Endothelial cell of umbilical vein (primary cell): ENCODE data around the gene PRDM16. TPM values are rescaled to one million over a fixed set of nuclear protein-coding genes. Genes with fewer than 3 reads are reported as not detected.

Experiments used
- BruUV-seq: library from RNA; stranded (reverse); fragments of 400-500 nt; replicated peaks from 2 replicates; lab custom pipeline; 2021; lab: Mats Ljungman, UMichigan
- CTCF ChIA-PET: fragments of 300-600, 350-600 bp; sonication (Branson Sonifier 250); formaldehyde crosslinking; loops from one replicate; lab custom pipeline; 2021; ENCODE audit warnings: antibody characterized with exemption, inconsistent platforms; lab: Charles Lee
- POLR2A ChIA-PET: fragments of 300-600, 350-600 bp; sonication (Branson Sonifier 250); formaldehyde crosslinking; loops from one replicate; lab custom pipeline; 2021; ENCODE audit warnings: antibody characterized with exemption, inconsistent platforms; lab: Charles Lee
- DNase-seq: peaks from one replicate; pipeline ENCODE4 v3.0.0-alpha.2; 2011; ENCODE audit warnings: low read depth, low spot score
- FAIRE-seq: peaks from 2 replicates; lab custom pipeline; 2011; peaks lifted over from hg19 to GRCh38; lab: Jason Lieb, UNC
- H2AFZ ChIP-seq: 2 replicates; pipeline ENCODE4 v1.6.0; 2012; ENCODE audit warnings: low read depth, low read length, control low read depth, inconsistent platforms
- H3K27ac ChIP-seq: 2 replicates; pipeline ENCODE4 v1.5.1; 2011; ENCODE audit warnings: low read depth, mild to moderate bottlenecking, control low read depth, low read length, moderate library complexity; ENCODE audit not compliant: insufficient read depth
- H3K27me3 ChIP-seq, 2 experiments: 2 replicates each; pipeline versions ENCODE4 v1.6.0 to v1.6.1; 2011; ENCODE audit warnings: low read length in 2 of 2, mixed read lengths in 1 of 2; ENCODE audit not compliant: control insufficient read depth in 2 of 2, insufficient read depth in 2 of 2
- H3K36me3 ChIP-seq, 2 experiments: 2 replicates in 1 of 2; 3 replicates in 1 of 2; pipeline ENCODE4 v1.5.1; 2011; ENCODE audit warnings: low read length in 2 of 2, mild to moderate bottlenecking in 1 of 2, moderate library complexity in 1 of 2; ENCODE audit not compliant: control insufficient read depth in 2 of 2, insufficient read depth in 2 of 2; ENCODE audit errors: extremely low read depth in 1 of 2
- H3K4me1 ChIP-seq: 3 replicates; pipeline ENCODE4 v1.5.1; 2011; ENCODE audit warnings: mild to moderate bottlenecking, low read length; ENCODE audit not compliant: control insufficient read depth, insufficient read depth; ENCODE audit errors: extremely low read depth
- H3K4me2 ChIP-seq: 2 replicates; pipeline ENCODE4 v1.6.1; 2011; ENCODE audit warnings: low read length, control low read depth, mixed read lengths; ENCODE audit not compliant: insufficient read depth
- H3K4me3 ChIP-seq, 3 experiments: fragments of 200-600 bp in 1 of 3; sonication (generic), shearing (Covaris generic) in 1 of 3; replicated peaks in 1 of 3; 2 replicates each; pipeline ENCODE4 v1.5.1; 2011 to 2016; ENCODE audit warnings: control low read depth in 3 of 3, low read length in 3 of 3, mild to moderate bottlenecking in 2 of 3, inconsistent platforms in 1 of 3, low read depth in 1 of 3, moderate library complexity in 1 of 3; ENCODE audit not compliant: insufficient read depth in 1 of 3
- H3K79me2 ChIP-seq: 2 replicates; pipeline ENCODE4 v1.6.0; 2012; ENCODE audit warnings: low read length, inconsistent platforms; ENCODE audit not compliant: control insufficient read depth, insufficient read depth
- H3K9ac ChIP-seq: replicated peaks from 2 replicates; pipeline ENCODE3; 2011; ENCODE audit warnings: low read length, control low read depth; ENCODE audit not compliant: insufficient read depth; ENCODE audit errors: extremely low read depth
- H3K9me1 ChIP-seq: replicated peaks from 3 replicates; pipeline ENCODE4 v1.6.0; 2011; ENCODE audit warnings: mild to moderate bottlenecking, low read length; ENCODE audit not compliant: control insufficient read depth, insufficient read depth; ENCODE audit errors: extremely low read depth
- H3K9me3 ChIP-seq: replicated peaks from 2 replicates; pipeline ENCODE4 v1.5.1; 2012; ENCODE audit warnings: low read length, inconsistent platforms; ENCODE audit not compliant: control insufficient read depth, insufficient read depth
- H4K20me1 ChIP-seq: replicated peaks from 2 replicates; pipeline ENCODE3; 2011; ENCODE audit warnings: mild to moderate bottlenecking, low read length; ENCODE audit not compliant: control insufficient read depth, insufficient read depth; ENCODE audit errors: extremely low read depth
- CTCF ChIP-seq, 2 donors: IDR thresholded peaks; 1 replicate in 1 of 2; 2 replicates in 1 of 2; pipeline ENCODE4 v1.5.1; 2011; ENCODE audit warnings: low read length in 2 of 2, mild to moderate bottlenecking in 2 of 2, moderate library complexity in 2 of 2, control low read depth in 1 of 2, inconsistent platforms in 1 of 2, low read depth in 1 of 2; ENCODE audit not compliant: insufficient read depth in 1 of 2; ENCODE audit errors: extremely low read depth in 1 of 2
- EZH2 ChIP-seq: IDR thresholded peaks from 2 replicates; pipeline ENCODE4 v1.6.1; 2012; ENCODE audit warnings: borderline replicate concordance, low read depth, mild to moderate bottlenecking, moderate library complexity, low read length, inconsistent platforms; ENCODE audit not compliant: severe bottlenecking
- FOS ChIP-seq: IDR thresholded peaks from 2 replicates; pipeline ENCODE4 v1.6.1; 2011; ENCODE audit warnings: mild to moderate bottlenecking, low read length, moderate library complexity, borderline replicate concordance; ENCODE audit not compliant: insufficient read depth
- GATA2 ChIP-seq: IDR thresholded peaks from 2 replicates; pipeline ENCODE4 v1.7.0; 2011; ENCODE audit warnings: low read depth, mild to moderate bottlenecking, moderate library complexity, mixed read lengths, low read length; ENCODE audit not compliant: insufficient read length, insufficient read depth
- JUN ChIP-seq: IDR thresholded peaks from 2 replicates; pipeline ENCODE4 v1.6.1; 2011; ENCODE audit warnings: borderline replicate concordance, low read depth; ENCODE audit not compliant: insufficient read length, insufficient read depth
- MAX ChIP-seq: IDR thresholded peaks from 2 replicates; pipeline ENCODE4 v1.6.1; 2011; ENCODE audit not compliant: insufficient read depth, insufficient read length
- MYC ChIP-seq: IDR thresholded peaks from one replicate; pipeline ENCODE4 v1.6.1; 2011; ENCODE audit warnings: mild to moderate bottlenecking, low read depth, low read length
- POLR2A ChIP-seq: IDR thresholded peaks from 2 replicates; pipeline ENCODE4 v1.6.1; 2012; ENCODE audit warnings: low read depth, mild to moderate bottlenecking, control low read depth, low read length
- POLR2AphosphoS5 ChIP-seq: IDR thresholded peaks from 2 replicates; pipeline ENCODE4 v1.6.1; 2012; ENCODE audit warnings: low read depth, mild to moderate bottlenecking, control low read depth, low read length, moderate library complexity; ENCODE audit not compliant: insufficient read depth
- dilution Hi-C: fragments of 300-500 bp; cut with MboI; formaldehyde crosslinking; loops from one replicate; pipeline ENCODE4 v1.15.0; 2019; ENCODE audit warnings: low sequenced_read_pairs; ENCODE audit not compliant: extremely low pct_ligation_motif_present
- intact Hi-C: fragments of 100-400 bp; cut with micrococcal nuclease; formaldehyde crosslinking; loops from one replicate; pipeline ENCODE4 v1.10.0; 2022
- polyA plus RNA-seq, 4 experiments: library from polyadenylated mRNA; depleted of rRNA in 3 of 4; stranded (reverse) in 3 of 4; unstranded in 1 of 4; fragments of >200 nt; gene quantifications; 2 replicates each; pipeline versions ENCODE4 v1.2.1 to v1.2.3, GENCODE V29; 2011 to 2012; ENCODE audit warnings: missing spikeins in 1 of 4
- total RNA-seq: library from RNA; stranded (reverse); gene quantifications from 2 replicates; pipeline ENCODE4 v1.2.3, GENCODE V29; 2021

PRDM16 gene
- total and polyA plus RNA-seq, 2 donors (not counting 3 experiments of a cell fraction or from before 2014, with no cell fraction given), result not detected

- H3K27me3 ChIP-seq, result no peaks in the 10 kb centered on the region
- H3K27ac ChIP-seq, result no peak overlapping the region
- H3K36me3 ChIP-seq, result no peaks in the 10 kb centered on the region
- no peak overlapping the region for H2AFZ ChIP-seq
- no peaks in the 10 kb centered on the region for H4K20me1 ChIP-seq
- ChIA-PET POLR2A (no interaction called here), CTCF (interaction anchor here (2.3 kb wide), 1 partner anchor 13 kb away, joined by 8 read pairs; no protein-coding TSS in a partner anchor)
- no peak overlapping the region for H3K9ac ChIP-seq
- dilution Hi-C loops, result no loop called here
- peaks cover 4% of the 10 kb centered on the region for H3K4me1 ChIP-seq
- H3K9me3 ChIP-seq, result no peaks in the 10 kb centered on the region
- TF ChIP-seq MAX (no peak), JUN (no peak)
- intact Hi-C loops, result no loop called here
- no peaks in the 10 kb centered on the region for H3K9me1 ChIP-seq
- H3K4me3 ChIP-seq, result no peak overlapping the region
- H3K4me2 ChIP-seq, result no peak overlapping the region
- BruUV-seq, result no TSS peak
- no peak for FAIRE-seq
- H3K79me2 ChIP-seq, result no peaks in the 10 kb centered on the region
- DNase-seq, result no peak
Measured at GRCh38 chr1:3466366-3467075, 397.5 kb downstream of the PRDM16 start.

GRCh38 chr1:3467096-3468036 lies 398.4 kb downstream of the PRDM16 start:
- ChIA-PET POLR2A (no interaction called here), CTCF (interaction anchor here (2.3 kb wide), 1 partner anchor 14 kb away, joined by 8 read pairs; no protein-coding TSS in a partner anchor)
- Histone ChIP-seq H3K27ac (no peak overlapping the region), H3K36me3 (no peaks in the 10 kb centered on the region), H3K9me3 (no peaks in the 10 kb centered on the region), H3K4me2 (no peak overlapping the region), H4K20me1 (no peaks in the 10 kb centered on the region), H3K4me1 (peaks cover 4% of the 10 kb centered on the region), H3K4me3 (no peak overlapping the region), H2AFZ (no peak overlapping the region), H3K9me1 (no peaks in the 10 kb centered on the region), H3K79me2 (no peaks in the 10 kb centered on the region), H3K9ac (no peak overlapping the region), H3K27me3 (no peaks in the 10 kb centered on the region)
- intact Hi-C loops (no loop called here), dilution Hi-C loops (no loop called here)
- FAIRE-seq (no peak), DNase-seq (no peak)
- TF ChIP-seq CTCF (IDR thresholded peaks at IDR 0.05; ENCODE audit: extremely low read depth in 1 of 2, insufficient read depth in 1 of 2, low read depth in 1 of 2, low read length in 2 of 2) (no peak), POLR2A (no peak), JUN (no peak), MAX (no peak), FOS (no peak), MYC (no peak), GATA2 (no peak), EZH2 (no peak), POLR2AphosphoS5 (no peak)
- BruUV-seq, result no TSS peak
